ENCODE results near the gene OR8B12.

OR8B12 gene

DNA sequence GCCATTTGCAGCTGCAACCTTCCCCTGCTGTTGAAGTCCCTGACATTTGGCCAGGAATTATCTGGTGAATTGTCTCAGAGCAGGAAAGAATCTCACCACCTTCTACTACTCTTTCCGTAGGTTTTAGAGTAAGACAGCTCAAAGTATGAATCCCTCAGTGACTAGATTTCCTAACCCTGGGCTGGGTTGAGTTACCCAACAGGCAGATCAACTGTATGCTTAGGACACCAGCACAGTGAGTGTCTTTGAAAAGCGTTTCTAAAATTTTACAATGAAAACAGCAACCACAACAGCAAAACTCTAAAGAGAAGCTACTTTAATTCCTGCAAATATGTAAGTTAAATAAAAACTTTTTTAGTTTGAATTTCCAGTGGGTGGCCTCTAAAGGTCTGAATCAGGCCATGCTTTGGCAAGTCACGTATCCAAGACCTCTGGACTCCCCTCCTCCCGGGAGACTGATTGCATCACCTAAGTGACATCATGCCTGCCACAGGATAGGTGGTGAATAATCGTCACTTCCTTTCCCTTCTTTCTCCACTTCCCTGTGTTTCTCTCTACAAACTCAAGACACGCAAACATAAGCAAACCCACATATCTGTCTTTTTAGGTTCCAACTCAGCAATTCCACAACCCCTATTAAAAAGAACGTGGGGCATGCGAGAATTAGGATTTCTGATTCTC lies 7.8 kb downstream of the OR8B12 start:
- H3K4me3 ChIP-seq (ENCODE audit: control insufficient read depth, low read depth, low read length): no peak overlapping the region
- TF ChIP-seq, protein P1, sequence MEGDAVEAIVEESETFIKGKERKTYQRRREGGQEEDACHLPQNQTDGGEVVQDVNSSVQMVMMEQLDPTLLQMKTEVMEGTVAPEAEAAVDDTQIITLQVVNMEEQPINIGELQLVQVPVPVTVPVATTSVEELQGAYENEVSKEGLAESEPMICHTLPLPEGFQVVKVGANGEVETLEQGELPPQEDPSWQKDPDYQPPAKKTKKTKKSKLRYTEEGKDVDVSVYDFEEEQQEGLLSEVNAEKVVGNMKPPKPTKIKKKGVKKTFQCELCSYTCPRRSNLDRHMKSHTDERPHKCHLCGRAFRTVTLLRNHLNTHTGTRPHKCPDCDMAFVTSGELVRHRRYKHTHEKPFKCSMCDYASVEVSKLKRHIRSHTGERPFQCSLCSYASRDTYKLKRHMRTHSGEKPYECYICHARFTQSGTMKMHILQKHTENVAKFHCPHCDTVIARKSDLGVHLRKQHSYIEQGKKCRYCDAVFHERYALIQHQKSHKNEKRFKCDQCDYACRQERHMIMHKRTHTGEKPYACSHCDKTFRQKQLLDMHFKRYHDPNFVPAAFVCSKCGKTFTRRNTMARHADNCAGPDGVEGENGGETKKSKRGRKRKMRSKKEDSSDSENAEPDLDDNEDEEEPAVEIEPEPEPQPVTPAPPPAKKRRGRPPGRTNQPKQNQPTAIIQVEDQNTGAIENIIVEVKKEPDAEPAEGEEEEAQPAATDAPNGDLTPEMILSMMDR (conservative IDR thresholded peaks at IDR 0.05; ENCODE audit: control insufficient read depth, insufficient read depth, low read depth, low read length): no peak
- peak; percentile 56 for DNase-seq (ENCODE audit: low read depth)

DNA sequence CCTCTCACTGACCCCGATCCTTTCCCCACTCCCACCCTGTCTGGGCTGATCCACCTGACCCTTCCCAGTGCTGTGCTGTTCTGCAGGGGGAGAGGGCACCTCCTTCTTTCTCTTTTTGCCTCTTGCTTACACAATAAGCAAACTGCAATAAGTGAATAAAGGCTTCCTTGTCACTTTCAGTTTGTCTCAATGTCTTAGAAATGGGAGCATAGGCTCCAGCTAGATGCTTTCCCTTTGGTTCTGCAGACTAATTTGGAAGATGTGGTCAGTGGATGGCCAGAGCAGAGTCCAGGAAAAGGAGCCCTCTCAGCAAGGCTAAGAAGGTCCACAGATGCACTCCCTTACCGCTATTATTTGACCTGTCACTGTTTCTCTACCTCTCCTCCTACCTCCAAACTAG lies 9.4 kb downstream of the OR8B12 start:
- TF ChIP-seq, protein P1 (conservative IDR thresholded peaks at IDR 0.05; ENCODE audit: control insufficient read depth, insufficient read depth, low read depth, low read length): no peak
- no peak for DNase-seq (ENCODE audit: low read depth)
- no peak overlapping the region for H3K4me3 ChIP-seq (ENCODE audit: control insufficient read depth, low read depth, low read length)

DNA sequence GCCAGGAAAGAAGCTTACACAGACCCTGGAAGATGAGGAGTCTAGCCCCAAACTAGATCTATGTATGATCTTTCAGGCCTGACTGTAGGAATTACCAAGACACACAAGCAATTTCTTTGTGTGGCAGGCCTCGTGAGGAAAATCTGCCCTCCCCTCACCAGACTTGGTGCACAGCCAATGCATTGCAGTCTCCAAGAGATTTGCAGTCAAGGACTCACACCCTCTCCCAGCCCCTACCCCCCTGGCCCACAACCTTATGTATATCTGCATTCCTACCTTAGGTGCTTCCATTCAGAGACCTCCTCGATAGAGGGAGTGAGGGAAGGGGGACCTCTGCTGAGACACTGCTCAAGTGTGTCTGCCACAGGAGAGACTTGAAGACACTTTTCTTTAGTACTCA lies 9.8 kb downstream of the OR8B12 start:
- no peak overlapping the region for H3K4me3 ChIP-seq (ENCODE audit: control insufficient read depth, low read depth, low read length)
- TF ChIP-seq, protein P1 (conservative IDR thresholded peaks at IDR 0.05; ENCODE audit: control insufficient read depth, insufficient read depth, low read depth, low read length): no peak

DNA sequence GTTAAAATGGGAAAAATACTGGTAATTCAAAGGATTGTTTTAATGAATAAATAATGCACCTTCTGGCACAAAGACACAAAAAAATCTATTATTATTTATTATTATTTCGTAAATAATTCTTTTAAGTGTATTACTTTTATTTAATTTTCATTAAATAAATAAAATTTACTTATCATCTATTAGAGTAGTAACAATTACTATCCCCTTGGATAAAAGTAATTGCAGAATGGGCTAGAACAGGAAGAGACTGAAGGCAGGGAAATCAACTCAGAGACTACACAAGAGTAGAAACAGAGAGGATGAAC lies 23.0 kb downstream of the OR8B12 start:
- TF ChIP-seq, protein P1 (conservative IDR thresholded peaks at IDR 0.05; ENCODE audit: control insufficient read depth, insufficient read depth, low read depth, low read length): no peak

More for the DNA sequence above, 9.8 kb downstream of the OR8B12 start:
- no peak for DNase-seq (ENCODE audit: low read depth)

DNA sequence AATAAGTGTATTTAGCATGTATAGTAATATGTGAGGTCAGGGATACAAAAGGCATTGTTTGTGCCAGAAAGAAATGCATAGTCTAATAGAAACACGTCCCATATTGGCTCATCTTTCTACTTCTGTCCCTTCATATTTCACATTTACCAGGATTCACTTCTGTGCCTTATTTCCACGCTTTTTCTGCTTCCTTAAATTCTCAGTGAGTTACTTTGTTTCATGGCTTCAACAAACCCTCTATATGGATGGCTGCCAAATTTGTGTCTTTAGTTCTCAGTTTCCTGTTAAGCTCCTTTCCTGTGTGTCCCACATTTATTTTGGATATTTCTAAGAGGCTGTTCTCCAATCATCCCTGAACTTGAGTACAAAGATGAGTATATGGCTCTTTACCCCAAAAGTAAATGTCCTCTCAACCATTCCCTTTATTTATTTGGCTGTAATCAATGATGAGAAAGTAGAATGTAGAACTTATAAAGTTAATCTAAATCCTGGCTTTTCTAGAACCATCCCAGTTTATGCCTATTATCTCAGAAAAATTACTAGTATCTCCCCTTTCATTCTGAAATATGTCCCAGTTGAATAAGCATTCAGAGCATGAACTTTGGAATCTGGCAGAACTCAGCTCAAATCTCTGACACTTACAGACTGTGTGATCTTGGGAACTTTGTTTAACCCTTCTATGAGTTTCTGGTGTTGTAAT lies 23.5 kb downstream of the OR8B12 start:
- no peak overlapping the region for H3K4me3 ChIP-seq (ENCODE audit: control insufficient read depth, low read depth, low read length)
- DNase-seq (ENCODE audit: low read depth): no peak
- TF ChIP-seq, protein P1 (conservative IDR thresholded peaks at IDR 0.05; ENCODE audit: control insufficient read depth, insufficient read depth, low read depth, low read length): no peak

More for the DNA sequence above, 23.0 kb downstream of the OR8B12 start:
- H3K4me3 ChIP-seq (ENCODE audit: control insufficient read depth, low read depth, low read length): no peak overlapping the region
- DNase-seq (ENCODE audit: low read depth): no peak

DNA sequence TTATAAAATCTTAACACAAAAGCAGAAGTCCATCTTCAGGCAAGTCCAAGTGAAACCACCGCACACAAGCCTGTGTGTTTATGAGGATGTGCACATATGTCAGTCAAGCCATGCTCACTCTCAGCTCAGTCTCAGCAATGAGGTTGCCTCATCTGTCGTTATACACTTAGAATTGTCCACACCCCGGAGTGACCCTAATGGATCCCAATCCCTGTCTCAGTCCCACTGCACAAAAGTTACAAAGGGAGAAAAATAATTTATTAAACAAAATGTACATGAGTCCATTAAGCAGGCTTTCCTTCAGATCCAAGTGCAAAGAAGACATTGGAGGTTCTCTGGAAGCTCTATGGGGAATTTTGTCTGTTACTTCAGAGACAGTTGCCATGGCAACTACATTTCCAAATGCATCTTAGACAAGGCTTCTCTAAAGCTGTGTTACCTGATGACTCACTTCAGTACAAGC lies 24.4 kb downstream of the OR8B12 start:
- TF ChIP-seq, protein P1 (conservative IDR thresholded peaks at IDR 0.05; ENCODE audit: control insufficient read depth, insufficient read depth, low read depth, low read length): no peak
- H3K4me3 ChIP-seq (ENCODE audit: control insufficient read depth, low read depth, low read length): no peak overlapping the region
- peak; percentile 28 for DNase-seq (ENCODE audit: low read depth)
